Neural crest cell (in vitro differentiated cells): ENCODE measurements around the gene DIO1. TPM values are rescaled to one million over a fixed set of nuclear protein-coding genes. Genes with fewer than 3 reads are reported as not detected.

ENCODE experiments used
- DNase-seq: peaks from one replicate; pipeline ENCODE4 v3.0.0; 2021; ENCODE audit warnings: low read depth, mixed read lengths, low spot score
- H3K27ac Mint-ChIP-seq: one replicate; pipeline ENCODE4 v1.8.0; 2021; ENCODE audit warnings: mild to moderate bottlenecking, mixed read lengths; ENCODE audit not compliant: unreplicated experiment
- H3K27me3 Mint-ChIP-seq: 2 replicates; pipeline ENCODE4 v1.8.0; 2021; ENCODE audit warnings: low read depth, mild to moderate bottlenecking, mixed read lengths
- H3K36me3 Mint-ChIP-seq: 2 replicates; pipeline ENCODE4 v1.8.0; 2021; ENCODE audit warnings: low read depth, mild to moderate bottlenecking, mixed read lengths
- H3K4me1 Mint-ChIP-seq: 2 replicates; pipeline ENCODE4 v1.8.0; 2021; ENCODE audit warnings: mixed read lengths
- H3K4me3 Mint-ChIP-seq: one replicate; pipeline ENCODE4 v1.8.0; 2021; ENCODE audit warnings: mild to moderate bottlenecking, mixed read lengths
- H3K9me3 Mint-ChIP-seq: 2 replicates; pipeline ENCODE4 v1.8.0; 2021; ENCODE audit warnings: mixed read lengths
- CTCF ChIP-seq: fragments of 200-600 bp; sonication (generic); conservative IDR thresholded peaks from 2 replicates; pipeline ENCODE4 v1.5.0; 2021; ENCODE audit warnings: antibody characterized with exemption, mild to moderate bottlenecking
- long read RNA-seq: library from polyadenylated mRNA; unstranded; transcript quantifications from one replicate; pipeline ENCODE4 v2.0.0, GENCODE V29; 2020
- total RNA-seq: library from RNA; stranded (reverse); gene quantifications from 2 replicates; pipeline ENCODE4 v1.2.1, GENCODE V29; 2021

DIO1 gene
- total RNA-seq: not detected in 2 replicates
- long read RNA-seq: 0 reads

- Mint-ChIP-seq H3K27me3 (no peaks in the 10 kb centered on the region), H3K4me1 (peaks cover 12% of the 10 kb centered on the region), H3K9me3 (no peaks in the 10 kb centered on the region), H3K27ac (no peak within 1 kb of the TSS), H3K4me3 (peak within 1 kb of the TSS; percentile 28), H3K36me3 (no peaks in the 10 kb centered on the region)
- no peak for DNase-seq
- no peak for TF ChIP-seq CTCF
Observed at GRCh38 chr1:53893999-53894636, at the start of gene DIO1. Gene DIO1 (plus strand): TSS chr1:53894187. CDS start chr1:53894211, 24 bp downstream.

GRCh38 chr1:53847980-53848379 is 46.0 kb upstream of the DIO1 start:
- H3K36me3 Mint-ChIP-seq: peaks cover 26% of the 10 kb centered on the region
- no peaks in the 10 kb centered on the region for H3K27me3 Mint-ChIP-seq
- no peak overlapping the region for H3K4me3 Mint-ChIP-seq
- H3K4me1 Mint-ChIP-seq: peaks cover 13% of the 10 kb centered on the region
- no peak for DNase-seq
- peaks cover 12% of the 10 kb centered on the region for H3K9me3 Mint-ChIP-seq
- no peak for TF ChIP-seq CTCF
- H3K27ac Mint-ChIP-seq: no peak overlapping the region

- Mint-ChIP-seq H3K27me3 (no peaks in the 10 kb centered on the region), H3K4me3 (peak overlapping the region; percentile 56), H3K36me3 (peaks cover 34% of the 10 kb centered on the region), H3K27ac (peak overlapping the region; percentile 37), H3K4me1 (peaks cover 13% of the 10 kb centered on the region), H3K9me3 (peaks cover 8% of the 10 kb centered on the region)
- DNase-seq: peak; percentile 17
- TF ChIP-seq CTCF: no peak
Observed at GRCh38 chr1:53850082-53850673, 43.8 kb upstream of the DIO1 start.

GRCh38 chr1:53851571-53852285 is 42.3 kb upstream of the DIO1 start:
- H3K9me3 Mint-ChIP-seq: peaks cover 7% of the 10 kb centered on the region
- no peaks in the 10 kb centered on the region for H3K27me3 Mint-ChIP-seq
- H3K4me3 Mint-ChIP-seq: no peak overlapping the region
- H3K4me1 Mint-ChIP-seq: peaks cover 13% of the 10 kb centered on the region
- no peak for TF ChIP-seq CTCF
- H3K27ac Mint-ChIP-seq: no peak overlapping the region
- H3K36me3 Mint-ChIP-seq: peaks cover 34% of the 10 kb centered on the region
- no peak for DNase-seq

GRCh38 chr1:53860967-53861411 is 33.0 kb upstream of the DIO1 start:
- Mint-ChIP-seq H3K4me1 (no peaks in the 10 kb centered on the region), H3K4me3 (no peak overlapping the region), H3K27ac (no peak overlapping the region), H3K9me3 (no peaks in the 10 kb centered on the region), H3K27me3 (no peaks in the 10 kb centered on the region), H3K36me3 (no peaks in the 10 kb centered on the region)
- peak; percentile 87 for TF ChIP-seq CTCF
- DNase-seq: peak; percentile 46
